Sigmoid colon (tissue), 7 donors: ENCODE measurements around the gene SSC5D. TPM values are rescaled to one million over a fixed set of nuclear protein-coding genes. Genes with fewer than 3 reads are reported as not detected.

Experiments
- DNase-seq: peaks from one replicate; pipeline ENCODE4 v3.0.0-alpha.2; 2019
- H3K27ac ChIP-seq, 4 donors: fragments of 200-600 bp; sonication (generic); one replicate each; pipeline ENCODE4 v1.5.1; 2016 to 2019; ENCODE audit warnings: mild to moderate bottlenecking in 1 of 4
- H3K27me3 ChIP-seq, 3 donors: fragments of 200-600 bp; sonication (generic); one replicate each; pipeline ENCODE4 v1.5.1; 2019; ENCODE audit warnings: mild to moderate bottlenecking in 1 of 3
- H3K36me3 ChIP-seq, 4 donors: fragments of 200-600 bp; sonication (generic); one replicate each; pipeline ENCODE4 v1.5.1; 2016 to 2019
- H3K4me1 ChIP-seq, 4 donors: fragments of 200-600 bp; sonication (generic); one replicate each; pipeline ENCODE4 v1.5.1; 2017 to 2019
- H3K4me3 ChIP-seq, 4 donors: fragments of 200-600 bp; sonication (generic); one replicate each; pipeline ENCODE4 v1.5.1; 2017 to 2019; ENCODE audit warnings: mild to moderate bottlenecking in 2 of 4, moderate library complexity in 1 of 4
- H3K9me3 ChIP-seq, 4 donors: fragments of 200-600 bp in 3 of 4; sonication (generic) in 3 of 4; one replicate each; pipeline versions ENCODE4 v1.5.1 to v1.6.1; 2013 to 2019
- EP300 ChIP-seq, 4 donors: sonication (generic); formaldehyde crosslinking; IDR thresholded peaks; one replicate each; pipeline ENCODE4 v1.6.1; 2017; ENCODE audit warnings: antibody characterized with exemption in 4 of 4
- POLR2A ChIP-seq, 2 donors: fragments of 450-650 bp; IDR thresholded peaks; one replicate each; pipeline ENCODE4 v1.6.1; 2016; ENCODE audit warnings: antibody characterized with exemption in 2 of 2, mild to moderate bottlenecking in 2 of 2, moderate library complexity in 2 of 2
- POLR2AphosphoS5 ChIP-seq, 4 donors: sonication (generic); formaldehyde crosslinking; IDR thresholded peaks; one replicate each; pipeline ENCODE4 v1.6.1; 2017; ENCODE audit warnings: antibody characterized with exemption in 4 of 4
- WGBS, 2 donors: extraction: QIAGEN DNeasy Blood & Tissue Kit; methylation state at CpG; one replicate each; pipeline ENCODE4 v1.1.7; 2013; 5-methylcytosine and 5-hydroxymethylcytosine counted together
- intact Hi-C: fragments of 100-400 bp; cut with DNase I; formaldehyde crosslinking; loops from one replicate; pipeline ENCODE4 v1.15.1; 2023
- polyA plus RNA-seq, 3 donors: library from polyadenylated mRNA; stranded (reverse); fragments of 200-250 nt; gene quantifications; one replicate each; pipeline ENCODE4 v1.2.3, GENCODE V29; 2013
- total RNA-seq, 4 donors: library from RNA; depleted of rRNA; stranded (reverse); fragments of >200 nt; gene quantifications; one replicate each; pipeline ENCODE4 v1.1.0, GENCODE V29; 2016
- TF ChIP-seq, protein P1 (sequence below), 4 experiments: fragments of 450-650 bp in 3 of 4; fragments of 200-600 bp in 1 of 4; IDR thresholded peaks; one replicate each; pipeline ENCODE4 v1.5.1; 2016 to 2019; ENCODE audit warnings: antibody characterized with exemption in 4 of 4, mild to moderate bottlenecking in 3 of 4, moderate library complexity in 2 of 4
- donor health status: healthy with polysubstance abuse.
- donor health status: Bipolar disorder and iron deficiency.
- donor health status: healthy.

The SSC5D gene
- total and polyA plus RNA-seq, 7 donors, result 1.2 to 66.7 (median 14.4) TPM; not detected in 1

DNA sequence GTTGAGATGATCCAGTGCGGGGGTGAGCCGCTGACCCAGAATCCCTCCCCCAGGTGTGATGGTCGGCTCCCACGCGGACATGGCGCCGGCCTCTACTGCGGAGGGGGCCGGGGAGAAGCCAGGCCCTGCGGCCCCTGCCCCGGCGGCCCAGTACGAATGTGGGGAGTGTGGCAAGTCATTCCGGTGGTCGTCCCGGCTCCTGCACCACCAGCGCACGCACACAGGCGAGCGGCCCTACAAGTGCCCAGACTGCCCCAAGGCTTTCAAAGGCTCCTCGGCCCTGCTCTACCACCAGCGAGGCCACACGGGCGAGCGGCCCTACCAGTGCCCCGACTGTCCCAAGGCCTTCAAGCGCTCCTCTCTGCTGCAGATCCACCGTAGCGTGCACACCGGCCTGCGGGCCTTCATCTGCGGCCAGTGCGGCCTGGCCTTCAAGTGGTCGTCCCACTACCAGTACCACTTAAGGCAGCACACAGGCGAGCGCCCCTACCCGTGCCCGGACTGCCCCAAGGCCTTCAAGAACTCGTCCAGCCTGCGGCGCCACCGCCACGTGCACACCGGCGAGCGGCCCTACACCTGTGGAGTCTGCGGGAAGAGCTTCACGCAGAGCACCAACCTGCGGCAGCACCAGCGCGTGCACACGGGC, 7.0 kb upstream of the SSC5D start:
- H3K27me3 ChIP-seq, result no peaks in the 10 kb centered on the region
- DNase-seq, result no peak
- WGBS, 2 donors, result 96 to 97% methylated on average over 52 of the region's 52 CpGs
- H3K4me1 ChIP-seq, result peaks cover 0 to 40% (median 36%) of the 10 kb centered on the region in 4 donors
- intact Hi-C loops, result no loop called here
- TF ChIP-seq EP300 (IDR thresholded peaks at IDR 0.05) (no peak), POLR2AphosphoS5 (IDR thresholded peaks at IDR 0.05) (no peak), POLR2A (IDR thresholded peaks at IDR 0.05) (no peak)
- TF ChIP-seq, protein P1, sequence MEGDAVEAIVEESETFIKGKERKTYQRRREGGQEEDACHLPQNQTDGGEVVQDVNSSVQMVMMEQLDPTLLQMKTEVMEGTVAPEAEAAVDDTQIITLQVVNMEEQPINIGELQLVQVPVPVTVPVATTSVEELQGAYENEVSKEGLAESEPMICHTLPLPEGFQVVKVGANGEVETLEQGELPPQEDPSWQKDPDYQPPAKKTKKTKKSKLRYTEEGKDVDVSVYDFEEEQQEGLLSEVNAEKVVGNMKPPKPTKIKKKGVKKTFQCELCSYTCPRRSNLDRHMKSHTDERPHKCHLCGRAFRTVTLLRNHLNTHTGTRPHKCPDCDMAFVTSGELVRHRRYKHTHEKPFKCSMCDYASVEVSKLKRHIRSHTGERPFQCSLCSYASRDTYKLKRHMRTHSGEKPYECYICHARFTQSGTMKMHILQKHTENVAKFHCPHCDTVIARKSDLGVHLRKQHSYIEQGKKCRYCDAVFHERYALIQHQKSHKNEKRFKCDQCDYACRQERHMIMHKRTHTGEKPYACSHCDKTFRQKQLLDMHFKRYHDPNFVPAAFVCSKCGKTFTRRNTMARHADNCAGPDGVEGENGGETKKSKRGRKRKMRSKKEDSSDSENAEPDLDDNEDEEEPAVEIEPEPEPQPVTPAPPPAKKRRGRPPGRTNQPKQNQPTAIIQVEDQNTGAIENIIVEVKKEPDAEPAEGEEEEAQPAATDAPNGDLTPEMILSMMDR (IDR thresholded peaks at IDR 0.05), result no peak
- peaks cover 0 to 24% (median 14%) of the 10 kb centered on the region in 4 donors for H3K36me3 ChIP-seq
- H3K9me3 ChIP-seq, result no peaks in the 10 kb centered on the region
- no peak overlapping the region for H3K4me3 ChIP-seq
- H3K27ac ChIP-seq, result no peak overlapping the region

DNA sequence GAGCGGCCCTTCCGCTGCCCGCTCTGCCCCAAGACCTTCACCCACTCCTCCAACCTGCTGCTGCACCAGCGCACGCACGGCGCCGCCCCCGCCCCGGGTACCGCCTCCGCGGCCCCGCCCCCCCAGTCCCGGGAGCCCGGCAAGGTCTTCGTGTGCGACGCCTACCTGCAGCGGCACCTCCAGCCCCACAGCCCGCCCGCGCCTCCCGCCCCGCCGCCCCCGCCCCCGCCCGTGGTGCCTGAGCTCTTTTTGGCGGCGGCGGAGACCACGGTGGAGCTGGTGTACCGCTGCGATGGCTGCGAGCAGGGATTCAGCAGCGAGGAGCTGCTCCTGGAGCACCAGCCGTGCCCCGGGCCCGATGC, 6.5 kb upstream of the SSC5D start:
- intact Hi-C loops, result no loop called here
- Histone ChIP-seq H3K27me3 (no peaks in the 10 kb centered on the region), H3K4me1 (peaks cover 0 to 45% (median 42%) of the 10 kb centered on the region in 4 donors)

GRCh38 chr19:55482156-55482961, 5.9 kb upstream of the SSC5D start:
- H3K27ac ChIP-seq, result no peak overlapping the region
- peaks cover 0 to 24% (median 14%) of the 10 kb centered on the region in 4 donors for H3K36me3 ChIP-seq
- WGBS, 2 donors, result 95 to 96% methylated on average over 83 of the region's 83 CpGs
- H3K27me3 ChIP-seq, result no peaks in the 10 kb centered on the region
- TF ChIP-seq POLR2AphosphoS5 (IDR thresholded peaks at IDR 0.05) (no peak), POLR2A (IDR thresholded peaks at IDR 0.05) (no peak), EP300 (IDR thresholded peaks at IDR 0.05) (no peak)
- TF ChIP-seq, protein P1 (IDR thresholded peaks at IDR 0.05), result no peak
- intact Hi-C loops, result no loop called here
- no peak overlapping the region for H3K4me3 ChIP-seq
- peaks cover 0 to 49% (median 45%) of the 10 kb centered on the region in 4 donors for H3K4me1 ChIP-seq
- H3K9me3 ChIP-seq, result no peaks in the 10 kb centered on the region
- no peak for DNase-seq

More for the DNA sequence above, 6.5 kb upstream of the SSC5D start:
- Histone ChIP-seq H3K36me3 (peaks cover 0 to 24% (median 14%) of the 10 kb centered on the region in 4 donors), H3K27ac (no peak overlapping the region), H3K9me3 (no peaks in the 10 kb centered on the region), H3K4me3 (no peak overlapping the region)
- WGBS, 2 donors, result 89 to 94% methylated on average over 40 of the region's 40 CpGs
- TF ChIP-seq POLR2A (IDR thresholded peaks at IDR 0.05) (no peak), EP300 (IDR thresholded peaks at IDR 0.05) (no peak), POLR2AphosphoS5 (IDR thresholded peaks at IDR 0.05) (no peak)
- TF ChIP-seq, protein P1 (IDR thresholded peaks at IDR 0.05), result no peak
- DNase-seq, result no peak

DNA sequence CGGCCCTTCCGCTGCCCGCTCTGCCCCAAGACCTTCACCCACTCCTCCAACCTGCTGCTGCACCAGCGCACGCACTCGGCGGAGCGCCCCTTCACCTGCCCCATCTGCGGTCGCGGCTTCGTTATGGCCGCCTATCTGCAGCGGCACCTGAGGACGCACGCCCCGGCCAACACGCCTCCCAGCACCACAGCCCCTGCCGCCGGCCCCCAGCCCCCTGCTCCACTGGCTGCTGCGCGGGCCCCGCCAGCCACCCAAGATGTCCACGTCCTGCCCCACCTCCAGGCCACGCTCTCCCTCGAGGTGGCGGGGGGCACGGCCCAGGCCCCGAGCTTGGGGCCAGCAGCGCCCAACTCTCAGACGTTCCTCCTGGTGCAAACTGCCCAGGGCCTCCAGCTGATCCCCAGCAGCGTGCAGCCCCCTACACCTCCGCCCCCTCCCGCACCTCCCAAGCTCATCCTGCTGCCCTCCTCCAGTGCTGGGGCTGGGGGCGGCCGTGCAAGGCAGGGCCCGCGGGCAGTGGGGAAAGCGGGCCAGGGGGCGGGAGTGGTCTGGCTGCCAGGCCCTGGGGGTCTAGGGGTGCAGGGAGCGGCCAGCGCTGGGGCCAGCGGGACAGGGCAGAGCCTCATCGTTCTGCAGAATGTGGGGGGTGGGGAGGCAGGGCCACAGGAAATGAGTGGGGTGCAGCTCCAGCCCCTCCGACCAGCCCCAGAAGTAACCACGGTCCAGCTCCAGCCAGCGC, 5.1 kb upstream of the SSC5D start:
- Histone ChIP-seq H3K36me3 (peaks cover 0 to 24% (median 14%) of the 10 kb centered on the region in 4 donors), H3K27ac (no peak overlapping the region), H3K9me3 (no peaks in the 10 kb centered on the region), H3K4me1 (peaks cover 0 to 49% (median 45%) of the 10 kb centered on the region in 4 donors), H3K27me3 (no peaks in the 10 kb centered on the region), H3K4me3 (no peak overlapping the region)
- intact Hi-C loops, result no loop called here
- TF ChIP-seq EP300 (IDR thresholded peaks at IDR 0.05) (no peak), POLR2AphosphoS5 (IDR thresholded peaks at IDR 0.05) (no peak), POLR2A (IDR thresholded peaks at IDR 0.05) (no peak)
- TF ChIP-seq, protein P1 (IDR thresholded peaks at IDR 0.05), result no peak
- DNase-seq, result no peak
- WGBS, 2 donors, result 95 to 96% methylated on average over 47 of the region's 47 CpGs
